GM12873 (cell line): ENCODE measurements around the gene KIAA1549.
A peak's percentile ranks its signal among the peaks of the same experiment; 100 is the strongest.

ENCODE experiments used
- CTCF ChIP-seq: IDR thresholded peaks from 2 replicates; pipeline ENCODE4 v1.5.1; 2012; ENCODE audit warnings: low read depth, mild to moderate bottlenecking, moderate library complexity, low read length, control low read depth; ENCODE audit not compliant: insufficient read depth; ENCODE audit errors: missing control alignments

Gene KIAA1549

GRCh38 chr7:138979988-138980562 lies 1.1 kb downstream of the KIAA1549 start:
- TF ChIP-seq CTCF: no peak

- TF ChIP-seq CTCF: peak; percentile 35
These were observed 1.8 kb downstream of the KIAA1549 start for GRCh38 chr7:138979226-138979979.

- no peak for TF ChIP-seq CTCF
These were observed 2.5 kb downstream of the KIAA1549 start for GRCh38 chr7:138978541-138979184.

GRCh38 chr7:138975343-138976104 lies 5.7 kb downstream of the KIAA1549 start:
- TF ChIP-seq CTCF: no peak

- TF ChIP-seq CTCF: no peak
These were observed 6.4 kb downstream of the KIAA1549 start for GRCh38 chr7:138974675-138975292.

- no peak for TF ChIP-seq CTCF
These were observed 7.1 kb downstream of the KIAA1549 start for GRCh38 chr7:138974103-138974502.
